Mesothelial cell of epicardium (in vitro differentiated cells): ENCODE measurements around the gene INPP4B. TPM values are rescaled to one million over a fixed set of nuclear protein-coding genes. Genes with fewer than 3 reads are reported as not detected.

ENCODE experiments used
- DNase-seq, 2 experiments: peaks; one replicate each; pipeline ENCODE4 v3.0.0; 2021; ENCODE audit warnings: low spot score in 2 of 2; ENCODE audit not compliant: unreplicated experiment in 2 of 2
- H3K27ac Mint-ChIP-seq: 2 replicates; pipeline ENCODE4 v1.8.0; 2021; ENCODE audit warnings: mixed read lengths
- H3K27me3 Mint-ChIP-seq: 2 replicates; pipeline ENCODE4 v1.8.0; 2021; ENCODE audit warnings: low read depth, mixed read lengths
- H3K36me3 Mint-ChIP-seq: 2 replicates; pipeline ENCODE4 v1.8.0; 2021; ENCODE audit warnings: mixed read lengths
- H3K4me1 Mint-ChIP-seq: 2 replicates; pipeline ENCODE4 v1.8.0; 2021; ENCODE audit warnings: mixed read lengths
- H3K4me3 Mint-ChIP-seq: 2 replicates; pipeline ENCODE4 v1.8.0; 2021; ENCODE audit warnings: mild to moderate bottlenecking, moderate library complexity, mixed read lengths
- H3K9me3 Mint-ChIP-seq: 2 replicates; pipeline ENCODE4 v1.8.0; 2021; ENCODE audit warnings: mixed read lengths
- CTCF ChIP-seq: fragments of 200-600 bp; sonication (generic); IDR thresholded peaks from one replicate; pipeline ENCODE4 v1.5.0; 2021; ENCODE audit warnings: antibody characterized with exemption; ENCODE audit not compliant: unreplicated experiment
- total RNA-seq: library from RNA; stranded (reverse); gene quantifications from 3 replicates; pipeline ENCODE4 v1.2.1, GENCODE V29; 2021

The INPP4B gene
- total RNA-seq, 1 donor from 2014 or later: 35.4 TPM

DNA sequence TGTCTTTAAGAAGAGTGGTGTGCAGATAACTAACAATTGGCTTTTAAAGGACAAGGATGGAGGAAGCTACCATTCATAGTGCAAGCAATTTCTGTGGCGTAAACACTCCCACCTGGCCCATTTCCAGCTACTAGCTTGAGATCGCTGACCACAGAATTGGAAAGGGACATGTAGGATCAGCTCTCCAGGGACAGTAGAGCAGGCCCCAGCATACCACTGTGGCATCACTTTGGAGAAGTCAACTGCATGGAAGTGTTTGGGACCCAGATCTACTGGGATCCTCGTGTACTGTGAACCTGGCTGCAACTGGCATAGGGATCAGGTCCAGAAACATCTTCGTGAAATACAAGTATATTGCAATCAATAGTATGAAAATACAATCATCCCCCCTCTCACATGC is 515.0 kb downstream of the INPP4B start:
- Mint-ChIP-seq H3K27me3 (no peaks in the 10 kb centered on the region), H3K4me1 (peaks cover 32% of the 10 kb centered on the region)

GRCh38 chr4:142330311-142330710 is 515.8 kb downstream of the INPP4B start:
- DNase-seq: no peak
- no peak for TF ChIP-seq CTCF
- Mint-ChIP-seq H3K4me3 (no peak overlapping the region), H3K36me3 (peaks cover 3% of the 10 kb centered on the region), H3K4me1 (peaks cover 32% of the 10 kb centered on the region), H3K27ac (peak overlapping the region; percentile 0), H3K27me3 (no peaks in the 10 kb centered on the region), H3K9me3 (peaks cover 2% of the 10 kb centered on the region)

More for the DNA sequence above, 515.0 kb downstream of the INPP4B start:
- Mint-ChIP-seq H3K36me3 (peaks cover 5% of the 10 kb centered on the region), H3K4me3 (no peak overlapping the region), H3K9me3 (peaks cover 6% of the 10 kb centered on the region), H3K27ac (peak overlapping the region; percentile 50)
- DNase-seq: no peak
- TF ChIP-seq CTCF: no peak

- DNase-seq: no peak
- Mint-ChIP-seq H3K4me3 (no peak overlapping the region), H3K27me3 (no peaks in the 10 kb centered on the region), H3K4me1 (peaks cover 32% of the 10 kb centered on the region), H3K27ac (no peak overlapping the region), H3K36me3 (no peaks in the 10 kb centered on the region), H3K9me3 (no peaks in the 10 kb centered on the region)
- TF ChIP-seq CTCF: no peak
Observed at GRCh38 chr4:142329313-142329712, 516.8 kb downstream of the INPP4B start.

DNA sequence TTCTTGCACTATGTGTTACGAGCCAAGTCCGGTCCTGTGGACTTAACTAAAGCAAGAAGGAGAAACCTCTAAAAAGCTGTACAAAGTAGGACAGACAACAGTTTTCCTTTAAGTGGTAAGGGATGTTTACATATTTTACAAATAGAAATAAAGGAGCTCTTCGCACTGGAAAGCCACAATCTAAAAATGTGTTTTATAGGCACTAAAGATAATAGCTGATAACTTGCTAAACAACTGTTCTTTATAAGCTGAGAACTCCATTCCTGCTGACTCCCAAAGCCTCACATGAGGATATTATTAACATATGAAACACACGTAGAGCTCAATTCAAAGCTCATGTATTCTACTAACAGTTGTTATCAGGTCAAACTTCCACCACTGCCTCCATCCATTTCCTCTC is 519.9 kb downstream of the INPP4B start:
- Mint-ChIP-seq H3K4me3 (no peak overlapping the region), H3K36me3 (peaks cover 10% of the 10 kb centered on the region), H3K27ac (no peak overlapping the region), H3K27me3 (no peaks in the 10 kb centered on the region), H3K9me3 (peaks cover 11% of the 10 kb centered on the region), H3K4me1 (peaks cover 25% of the 10 kb centered on the region)
- DNase-seq: no peak
- TF ChIP-seq CTCF: no peak

DNA sequence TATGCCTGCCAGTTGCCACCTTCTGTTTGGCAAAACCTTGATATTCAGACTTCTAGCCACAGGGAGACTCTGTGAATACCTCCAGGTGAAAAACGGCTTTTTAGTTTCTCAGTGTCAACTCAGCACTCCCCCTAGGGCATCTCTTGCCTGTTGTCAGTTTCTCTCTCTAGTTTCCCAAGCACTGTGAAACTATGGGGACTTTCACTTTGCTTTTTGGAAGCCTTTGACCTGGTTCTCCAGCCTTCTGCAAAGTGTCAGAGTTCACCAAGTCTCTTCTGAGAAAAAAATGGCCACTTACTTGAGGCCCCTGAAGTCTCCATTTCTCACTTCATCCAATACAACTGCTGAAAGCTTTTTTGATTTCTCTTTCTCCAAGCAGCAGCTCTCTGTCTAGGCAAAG is 521.5 kb downstream of the INPP4B start:
- Mint-ChIP-seq H3K4me1 (peaks cover 11% of the 10 kb centered on the region), H3K36me3 (peaks cover 18% of the 10 kb centered on the region), H3K27ac (no peak overlapping the region), H3K9me3 (peaks cover 18% of the 10 kb centered on the region), H3K4me3 (no peak overlapping the region), H3K27me3 (no peaks in the 10 kb centered on the region)
- no peak for TF ChIP-seq CTCF
- DNase-seq: no peak

DNA sequence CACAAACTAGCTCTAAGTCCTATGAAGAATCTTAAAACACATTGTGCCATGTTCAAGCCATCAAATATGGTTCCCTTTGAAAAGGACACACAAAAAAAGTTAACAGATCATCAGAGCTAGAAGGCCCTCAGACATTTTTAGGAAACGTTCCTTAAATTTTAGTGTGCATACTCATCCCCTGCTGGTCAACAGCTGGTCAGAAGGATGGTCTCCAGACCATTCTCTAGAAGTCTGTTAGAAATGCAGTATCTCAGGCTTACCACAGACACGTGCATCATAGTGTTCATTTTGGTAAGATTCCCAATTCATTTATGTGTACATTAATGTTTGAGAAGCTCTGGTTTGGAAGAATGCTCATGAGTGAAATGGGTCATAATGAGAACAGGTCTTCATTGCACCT is 523.1 kb downstream of the INPP4B start:
- Mint-ChIP-seq H3K4me3 (no peak overlapping the region), H3K4me1 (peaks cover 5% of the 10 kb centered on the region), H3K27me3 (no peaks in the 10 kb centered on the region), H3K9me3 (peaks cover 18% of the 10 kb centered on the region), H3K27ac (no peak overlapping the region), H3K36me3 (peaks cover 20% of the 10 kb centered on the region)
- TF ChIP-seq CTCF: no peak
- DNase-seq: no peak
